ENCODE data around the gene EVPL.
"Not testable (repeated sequence)": the region's sequence is repeated elsewhere in the genome, so short reads cannot be mapped to it uniquely, and the experiment has no call there.

The EVPL gene

DNA sequence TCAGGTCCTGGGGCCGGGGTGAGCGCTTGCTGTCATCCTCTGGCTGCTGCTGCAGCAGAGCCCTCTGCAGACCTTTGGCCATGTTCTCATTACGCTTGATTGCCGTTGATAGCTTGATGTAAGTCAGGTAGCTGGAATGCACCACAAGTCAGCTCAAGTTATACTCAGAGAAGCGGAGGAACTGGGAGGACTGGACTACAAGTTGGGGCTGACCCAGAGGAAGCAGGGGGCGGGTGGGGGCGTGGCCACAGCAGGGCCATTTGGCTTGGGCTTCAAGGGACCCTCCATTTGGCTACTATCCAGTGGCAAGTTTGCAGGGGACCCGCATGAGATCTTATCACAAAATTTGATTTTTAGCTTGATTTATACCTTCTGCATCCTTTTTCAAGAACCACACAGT lies 19.0 kb upstream of the EVPL start:
- no peak for DNase-seq (ENCODE audit: low read depth in 2 of 2)
- no peak overlapping the region for H3K4me3 ChIP-seq (replicated peaks in 1 of 2; ENCODE audit: low read depth in 2 of 2, low read length in 2 of 2)
- TF ChIP-seq, protein P1, sequence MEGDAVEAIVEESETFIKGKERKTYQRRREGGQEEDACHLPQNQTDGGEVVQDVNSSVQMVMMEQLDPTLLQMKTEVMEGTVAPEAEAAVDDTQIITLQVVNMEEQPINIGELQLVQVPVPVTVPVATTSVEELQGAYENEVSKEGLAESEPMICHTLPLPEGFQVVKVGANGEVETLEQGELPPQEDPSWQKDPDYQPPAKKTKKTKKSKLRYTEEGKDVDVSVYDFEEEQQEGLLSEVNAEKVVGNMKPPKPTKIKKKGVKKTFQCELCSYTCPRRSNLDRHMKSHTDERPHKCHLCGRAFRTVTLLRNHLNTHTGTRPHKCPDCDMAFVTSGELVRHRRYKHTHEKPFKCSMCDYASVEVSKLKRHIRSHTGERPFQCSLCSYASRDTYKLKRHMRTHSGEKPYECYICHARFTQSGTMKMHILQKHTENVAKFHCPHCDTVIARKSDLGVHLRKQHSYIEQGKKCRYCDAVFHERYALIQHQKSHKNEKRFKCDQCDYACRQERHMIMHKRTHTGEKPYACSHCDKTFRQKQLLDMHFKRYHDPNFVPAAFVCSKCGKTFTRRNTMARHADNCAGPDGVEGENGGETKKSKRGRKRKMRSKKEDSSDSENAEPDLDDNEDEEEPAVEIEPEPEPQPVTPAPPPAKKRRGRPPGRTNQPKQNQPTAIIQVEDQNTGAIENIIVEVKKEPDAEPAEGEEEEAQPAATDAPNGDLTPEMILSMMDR (IDR thresholded peaks at IDR 0.05; ENCODE audit: low read depth, low read length), result no peak

DNA sequence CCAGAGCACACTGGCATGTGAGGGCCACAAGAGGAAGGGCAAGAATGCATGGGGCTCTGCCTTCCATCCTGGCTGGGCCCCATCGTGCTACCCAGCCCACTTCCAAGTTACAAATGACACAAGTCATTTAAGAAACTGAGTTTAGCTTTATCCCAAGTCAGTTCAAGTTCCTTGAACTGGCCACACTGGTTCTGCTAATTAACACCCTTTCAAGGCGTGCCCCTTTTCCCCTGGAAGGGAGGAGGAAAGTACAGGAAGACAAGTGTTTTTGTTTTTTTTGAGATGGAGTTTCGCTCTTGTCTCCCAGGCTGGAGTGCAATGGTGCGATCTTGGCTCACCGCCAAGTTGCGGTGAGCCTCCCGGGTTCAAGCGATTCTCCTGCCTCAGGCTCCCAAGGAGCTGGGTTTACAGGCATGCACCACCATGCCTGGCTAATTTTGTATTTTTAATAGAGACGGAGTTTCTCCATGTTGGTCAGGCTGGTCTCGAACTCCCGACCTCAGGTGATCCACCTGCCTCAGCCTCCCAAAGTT lies 17.4 kb upstream of the EVPL start:
- DNase-seq (ENCODE audit: low read depth in 2 of 2); H3K4me3 ChIP-seq (replicated peaks in 1 of 2; ENCODE audit: low read depth in 2 of 2, low read length in 2 of 2): not testable (repeated sequence)

DNA sequence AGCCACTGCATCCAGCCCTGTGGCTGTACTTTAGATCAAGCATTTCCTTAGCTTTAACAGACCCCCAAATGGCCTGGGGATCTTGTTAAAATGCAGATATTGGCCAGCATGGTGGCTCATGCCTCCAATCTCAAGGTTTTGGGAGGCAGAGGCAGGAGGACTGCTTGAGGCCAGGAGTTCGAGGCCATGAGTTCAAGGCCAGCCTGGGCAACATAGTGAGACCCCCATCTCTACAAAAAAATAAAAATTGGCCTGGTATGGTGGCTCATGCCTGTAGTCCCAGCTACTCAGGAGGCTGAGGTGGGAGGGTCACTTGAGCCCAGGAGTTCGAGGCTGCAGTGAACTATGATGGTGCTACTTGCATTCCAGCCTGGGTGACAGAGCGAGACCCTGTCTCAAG lies 15.8 kb upstream of the EVPL start:
- not testable (repeated sequence) for DNase-seq (ENCODE audit: low read depth in 2 of 2); H3K4me3 ChIP-seq (replicated peaks in 1 of 2; ENCODE audit: low read depth in 2 of 2, low read length in 2 of 2)

DNA sequence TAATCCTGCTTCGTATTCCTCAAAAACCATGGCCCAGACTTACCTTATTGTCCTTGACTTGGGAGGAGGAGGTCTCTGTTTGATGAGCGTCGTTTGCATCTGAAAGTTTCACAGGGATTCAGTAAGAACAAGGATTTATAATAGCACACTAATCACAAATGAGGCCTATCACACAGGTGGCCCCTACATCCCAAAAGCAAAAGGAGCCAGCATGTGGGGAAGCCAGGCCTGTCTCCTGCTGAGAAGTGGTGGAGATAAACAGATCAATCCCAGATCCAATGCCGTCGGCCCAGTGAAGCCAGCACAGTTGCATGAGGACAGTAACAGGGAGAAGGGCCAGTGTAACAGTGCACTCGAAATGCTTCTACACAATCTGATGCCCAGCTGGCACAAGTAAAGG lies 13.3 kb upstream of the EVPL start:
- H3K4me3 ChIP-seq (replicated peaks in 1 of 2; ENCODE audit: low read depth in 2 of 2, low read length in 2 of 2), result no peak overlapping the region
- no peak for DNase-seq (ENCODE audit: low read depth in 2 of 2)
- TF ChIP-seq, protein P1 (IDR thresholded peaks at IDR 0.05; ENCODE audit: low read depth, low read length), result no peak

DNA sequence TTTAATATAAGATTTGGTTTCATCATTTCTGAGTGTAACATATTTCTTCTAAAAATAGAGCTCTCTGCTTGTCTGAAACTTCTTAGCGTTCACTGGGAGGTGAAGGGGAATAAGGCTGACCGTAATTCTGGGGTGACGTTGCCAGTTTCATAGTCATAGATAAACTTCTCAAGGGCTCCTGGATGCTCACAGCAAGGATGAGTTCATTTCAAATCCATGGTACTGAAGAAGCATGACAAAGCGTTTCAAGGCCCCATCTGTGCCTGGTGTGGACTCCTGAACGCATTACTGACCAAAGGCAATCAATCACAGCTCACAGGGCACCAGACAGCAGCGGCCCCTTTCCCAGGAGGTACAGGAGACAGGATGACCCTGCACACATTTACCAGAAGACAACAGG lies 12.0 kb upstream of the EVPL start:
- no peak for DNase-seq (ENCODE audit: low read depth in 2 of 2)
- TF ChIP-seq, protein P1 (IDR thresholded peaks at IDR 0.05; ENCODE audit: low read depth, low read length), result no peak
- no peak overlapping the region for H3K4me3 ChIP-seq (replicated peaks in 1 of 2; ENCODE audit: low read depth in 2 of 2, low read length in 2 of 2)

DNA sequence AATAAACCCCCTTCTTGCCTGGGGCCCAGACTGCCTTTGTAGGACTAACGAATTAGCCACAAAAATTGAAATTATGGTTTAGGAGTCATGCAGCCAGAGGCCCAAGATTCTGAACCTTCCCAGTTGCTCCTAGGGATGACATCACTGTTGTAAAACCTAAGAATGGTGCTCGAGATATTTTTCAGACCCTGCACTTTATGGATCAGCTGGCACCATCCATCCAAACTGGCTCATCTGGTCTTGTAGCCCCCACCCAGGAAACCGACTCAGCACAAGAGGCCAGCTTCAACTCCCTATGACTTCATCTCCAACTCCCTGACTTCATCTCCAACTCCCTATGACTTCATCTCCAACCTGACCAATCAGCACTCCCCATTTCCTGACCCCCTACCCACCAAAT lies 10.9 kb upstream of the EVPL start:
- TF ChIP-seq, protein P1 (IDR thresholded peaks at IDR 0.05; ENCODE audit: low read depth, low read length), result no peak
- H3K4me3 ChIP-seq (replicated peaks in 1 of 2; ENCODE audit: low read depth in 2 of 2, low read length in 2 of 2), result no peak overlapping the region
- DNase-seq (ENCODE audit: low read depth in 2 of 2), result no peak

DNA sequence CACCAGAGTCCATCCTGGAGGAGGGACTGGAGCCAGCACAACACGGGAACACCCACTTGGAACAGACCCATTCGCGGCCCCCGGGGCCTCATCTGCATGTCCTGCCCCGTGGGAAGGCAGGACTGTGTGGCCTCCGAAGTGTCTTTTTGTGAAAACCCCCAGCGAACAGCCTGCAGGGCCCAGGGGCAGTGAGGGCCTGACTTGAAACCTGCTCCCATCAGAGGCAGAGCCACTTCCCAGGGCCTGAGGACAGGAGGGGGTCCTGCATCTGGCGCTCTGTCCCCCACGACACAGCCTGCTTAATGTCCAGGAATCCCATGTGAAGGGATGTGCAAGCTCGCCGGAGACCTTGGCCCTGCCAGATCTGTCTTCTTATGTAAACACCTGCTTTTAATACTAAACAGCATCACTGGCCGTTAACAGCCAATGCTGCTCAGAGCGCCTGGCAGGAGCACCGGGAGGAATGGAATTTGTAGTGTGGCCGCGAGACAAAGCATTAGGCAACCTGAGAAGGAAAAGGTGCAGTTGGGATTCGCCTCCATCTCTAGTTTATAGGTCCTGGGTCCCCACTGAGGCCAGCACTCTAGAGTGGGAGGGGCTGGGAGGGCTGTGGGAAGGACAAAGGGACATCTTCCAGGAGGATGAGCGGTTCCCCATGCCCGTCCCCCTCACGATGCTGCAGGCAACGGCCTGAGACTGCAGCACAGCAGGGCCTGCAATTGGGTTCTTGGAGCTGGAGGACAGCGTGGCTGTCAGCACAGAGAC lies 9.6 kb upstream of the EVPL start:
- peak in 1 of 2 donors; percentile 5 for DNase-seq (ENCODE audit: low read depth in 2 of 2)
- TF ChIP-seq, protein P1 (IDR thresholded peaks at IDR 0.05; ENCODE audit: low read depth, low read length), result no peak
- no peak overlapping the region for H3K4me3 ChIP-seq (replicated peaks in 1 of 2; ENCODE audit: low read depth in 2 of 2, low read length in 2 of 2)
